Kidney epithelial cell (primary cell): Measurements from ENCODE around the gene BTBD16. TPM values are rescaled to one million over a fixed set of nuclear protein-coding genes. Genes with fewer than 3 reads are reported as not detected.
A peak's percentile ranks its signal among the peaks of the same experiment; 100 is the strongest.

Experiments
- DNase-seq: peaks from one replicate; pipeline ENCODE4 v3.0.0-alpha.2; 2010; ENCODE audit warnings: low read depth
- H3K27me3 ChIP-seq: 2 replicates; pipeline ENCODE4 v1.6.0; 2011; ENCODE audit warnings: low read length; ENCODE audit not compliant: control insufficient read depth, insufficient read depth
- H3K36me3 ChIP-seq: 2 replicates; pipeline ENCODE4 v1.5.1; 2011; ENCODE audit warnings: low read length; ENCODE audit not compliant: control insufficient read depth, insufficient read depth
- H3K4me3 ChIP-seq: 2 replicates; pipeline ENCODE4 v1.5.1; 2011; ENCODE audit warnings: low read depth, mild to moderate bottlenecking, control low read depth, low read length
- total RNA-seq: library from RNA; depleted of rRNA; stranded (reverse); fragments of >200 nt; gene quantifications from 2 replicates; pipeline ENCODE4 v1.2.3, GENCODE V29; 2015
- TF ChIP-seq, protein P1 (sequence below): IDR thresholded peaks from 2 replicates; pipeline ENCODE4 v1.5.1; 2011; ENCODE audit warnings: mild to moderate bottlenecking, moderate library complexity, low read length, control low read depth, inconsistent platforms; ENCODE audit not compliant: insufficient read depth, poor library complexity, severe bottlenecking

BTBD16 gene
- total RNA-seq, 1 donor from 2014 or later = 2.0 TPM

DNA sequence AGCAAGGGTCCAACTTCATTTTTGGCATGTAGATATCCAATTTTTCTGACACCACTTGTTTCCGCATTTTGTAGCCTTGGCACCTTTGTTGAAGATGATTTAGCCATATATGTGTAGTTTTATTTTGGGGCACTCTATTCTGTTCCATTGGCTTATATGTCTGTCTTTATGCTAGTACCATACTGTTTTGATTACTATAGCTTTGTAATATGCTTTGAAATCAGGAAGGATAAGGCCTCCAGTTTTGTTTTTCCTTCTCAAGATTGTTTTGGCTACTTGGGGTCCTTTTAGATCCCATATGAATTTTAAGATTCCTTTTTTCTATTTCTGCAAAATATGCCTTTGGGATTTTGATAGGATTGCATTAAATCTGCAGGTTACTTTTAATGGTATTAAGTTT lies 9.5 kb upstream of the BTBD16 start:
- TF ChIP-seq, protein P1, sequence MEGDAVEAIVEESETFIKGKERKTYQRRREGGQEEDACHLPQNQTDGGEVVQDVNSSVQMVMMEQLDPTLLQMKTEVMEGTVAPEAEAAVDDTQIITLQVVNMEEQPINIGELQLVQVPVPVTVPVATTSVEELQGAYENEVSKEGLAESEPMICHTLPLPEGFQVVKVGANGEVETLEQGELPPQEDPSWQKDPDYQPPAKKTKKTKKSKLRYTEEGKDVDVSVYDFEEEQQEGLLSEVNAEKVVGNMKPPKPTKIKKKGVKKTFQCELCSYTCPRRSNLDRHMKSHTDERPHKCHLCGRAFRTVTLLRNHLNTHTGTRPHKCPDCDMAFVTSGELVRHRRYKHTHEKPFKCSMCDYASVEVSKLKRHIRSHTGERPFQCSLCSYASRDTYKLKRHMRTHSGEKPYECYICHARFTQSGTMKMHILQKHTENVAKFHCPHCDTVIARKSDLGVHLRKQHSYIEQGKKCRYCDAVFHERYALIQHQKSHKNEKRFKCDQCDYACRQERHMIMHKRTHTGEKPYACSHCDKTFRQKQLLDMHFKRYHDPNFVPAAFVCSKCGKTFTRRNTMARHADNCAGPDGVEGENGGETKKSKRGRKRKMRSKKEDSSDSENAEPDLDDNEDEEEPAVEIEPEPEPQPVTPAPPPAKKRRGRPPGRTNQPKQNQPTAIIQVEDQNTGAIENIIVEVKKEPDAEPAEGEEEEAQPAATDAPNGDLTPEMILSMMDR = no peak
- DNase-seq = no peak
- H3K36me3 ChIP-seq = no peaks in the 10 kb centered on the region

DNA sequence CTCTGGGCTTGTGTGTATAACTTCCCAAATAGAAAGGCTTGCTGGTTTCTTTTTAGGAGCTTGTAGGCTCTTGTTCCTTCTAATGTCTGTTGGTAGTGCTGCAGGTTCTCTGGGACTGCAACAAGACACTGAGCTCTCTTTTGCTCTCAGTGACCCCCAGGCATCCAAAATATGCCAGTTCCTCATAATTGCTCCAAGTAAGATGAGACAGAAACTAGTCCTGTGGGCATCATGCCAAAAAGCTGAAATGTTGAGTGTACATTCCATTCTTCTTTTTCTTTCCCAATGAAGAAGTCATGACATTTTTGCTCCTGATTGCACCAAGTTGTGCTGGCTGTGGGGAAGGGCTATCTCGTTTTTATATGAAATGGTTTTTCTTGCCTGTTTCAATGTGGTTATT lies 7.1 kb upstream of the BTBD16 start:
- DNase-seq = peak; percentile 43
- Histone ChIP-seq H3K4me3 (no peak overlapping the region), H3K36me3 (no peaks in the 10 kb centered on the region), H3K27me3 (no peaks in the 10 kb centered on the region)
- TF ChIP-seq, protein P1 = no peak

More for the DNA sequence above, 9.5 kb upstream of the BTBD16 start:
- Histone ChIP-seq H3K4me3 (no peak overlapping the region), H3K27me3 (no peaks in the 10 kb centered on the region)

DNA sequence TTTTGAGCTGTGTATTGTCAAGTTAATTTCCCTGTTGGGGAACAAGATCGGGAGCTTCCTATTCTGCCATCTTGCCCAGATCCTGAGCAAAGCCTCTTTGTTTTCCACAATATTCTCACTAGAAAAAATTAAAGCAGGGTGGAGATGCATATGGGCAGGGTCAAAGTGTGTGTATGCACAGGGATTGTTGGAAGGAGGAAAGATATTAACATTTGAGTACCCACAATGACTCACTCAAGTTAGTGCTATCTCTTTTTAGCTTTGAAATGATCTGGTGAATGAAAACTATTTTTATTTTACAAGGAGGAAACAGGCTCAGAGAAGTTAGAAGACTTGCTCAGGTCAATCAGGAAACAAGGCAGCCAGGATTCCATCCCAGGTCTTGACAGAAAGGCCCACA lies 6.7 kb upstream of the BTBD16 start:
- DNase-seq = no peak
- no peak overlapping the region for H3K4me3 ChIP-seq
- no peaks in the 10 kb centered on the region for H3K27me3 ChIP-seq
- H3K36me3 ChIP-seq = no peaks in the 10 kb centered on the region
- TF ChIP-seq, protein P1 = no peak

DNA sequence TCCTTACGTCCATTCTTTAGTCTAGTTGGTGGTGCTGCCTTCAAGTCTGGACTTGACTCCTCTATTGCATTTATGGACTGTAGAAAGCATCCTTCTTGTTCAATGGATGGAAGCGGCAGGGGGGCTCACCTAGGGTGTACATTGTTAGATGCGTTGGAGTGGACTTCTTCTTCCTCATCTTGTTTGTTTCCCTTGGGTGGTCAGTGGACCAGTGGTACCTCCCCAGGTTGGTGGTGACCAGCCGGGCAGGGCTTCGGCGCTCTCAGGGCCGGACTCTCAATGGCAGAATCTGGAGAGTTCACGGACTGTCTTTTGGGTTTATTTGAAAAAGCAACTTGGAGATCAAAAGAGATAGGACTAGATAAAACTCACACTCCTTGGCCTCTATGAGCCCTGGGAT lies 6.2 kb upstream of the BTBD16 start:
- TF ChIP-seq, protein P1 = no peak
- no peak for DNase-seq
- H3K36me3 ChIP-seq = no peaks in the 10 kb centered on the region
- H3K27me3 ChIP-seq = no peaks in the 10 kb centered on the region
- H3K4me3 ChIP-seq = no peak overlapping the region

DNA sequence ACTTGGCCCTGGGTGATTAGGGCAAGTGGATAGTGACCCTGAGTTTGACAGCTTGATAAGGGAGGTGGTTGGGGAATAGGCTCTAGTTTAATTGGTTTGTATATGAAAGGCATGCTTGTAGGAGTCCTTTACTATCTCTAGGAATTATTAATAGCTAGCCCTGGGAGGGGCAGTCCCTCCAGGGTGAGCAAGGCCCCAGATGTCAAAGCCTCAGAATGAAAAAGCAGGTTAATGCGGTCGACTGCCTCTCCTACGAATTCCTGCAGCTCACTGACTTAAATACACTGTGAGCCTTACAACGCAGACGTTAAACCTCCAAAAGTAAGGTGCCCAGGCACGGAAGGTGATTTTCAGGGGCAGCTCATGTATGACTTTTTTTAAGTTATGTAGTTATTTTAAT lies 5.2 kb upstream of the BTBD16 start:
- Histone ChIP-seq H3K36me3 (no peaks in the 10 kb centered on the region), H3K4me3 (no peak overlapping the region), H3K27me3 (no peaks in the 10 kb centered on the region)
- TF ChIP-seq, protein P1 = no peak
- DNase-seq = peak; percentile 63

DNA sequence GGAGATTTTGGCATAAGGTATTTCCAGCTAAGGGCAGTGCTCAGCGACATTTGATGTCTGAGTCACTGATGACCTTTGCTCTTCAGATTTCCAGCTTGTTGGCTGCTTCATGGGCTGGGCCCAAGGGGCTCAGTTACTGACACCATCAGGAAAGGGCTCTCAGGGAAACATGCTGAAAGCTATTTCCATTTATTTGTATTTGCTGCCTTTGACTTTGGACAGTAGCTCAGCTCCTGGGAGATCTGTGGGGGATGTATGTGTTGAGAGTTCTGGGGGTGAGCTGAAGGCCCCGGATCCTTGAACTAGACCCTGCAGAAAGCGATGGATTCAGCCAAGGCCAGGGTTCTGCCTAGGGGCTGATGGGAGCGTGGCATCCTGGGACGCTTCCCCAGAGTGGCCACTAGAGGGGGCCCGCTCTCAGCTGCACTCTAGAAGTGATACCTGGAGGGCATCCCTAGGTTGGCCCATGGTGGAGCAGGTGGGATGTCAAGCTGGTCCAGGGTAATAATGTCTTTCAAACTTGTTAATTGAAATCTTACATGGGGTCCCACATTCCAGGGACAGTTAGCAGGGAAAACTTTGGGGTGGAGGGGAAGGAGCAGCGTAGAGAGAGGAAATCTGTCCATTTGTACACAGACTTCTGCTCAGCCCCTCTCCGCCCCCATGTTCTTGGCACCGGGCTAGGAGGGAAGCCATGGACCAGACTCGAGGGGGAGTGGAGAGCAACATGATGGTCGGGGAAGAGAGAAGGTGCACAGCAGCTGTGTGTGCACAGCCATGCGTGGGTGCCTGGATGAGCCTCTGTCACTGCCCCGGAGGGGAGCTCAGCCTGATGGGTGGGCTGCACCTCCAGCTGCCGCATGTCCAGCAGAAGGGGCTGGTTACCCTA lies 3.0 kb upstream of the BTBD16 start:
- DNase-seq = no peak
- Histone ChIP-seq H3K4me3 (no peak overlapping the region), H3K27me3 (no peaks in the 10 kb centered on the region), H3K36me3 (no peaks in the 10 kb centered on the region)
- TF ChIP-seq, protein P1 = peak; percentile 98
